K562 (cell line): Measurements from ENCODE around the gene SLC4A9. TPM values are rescaled to one million over a fixed set of nuclear protein-coding genes. Genes with fewer than 3 reads are reported as not detected.

Source experiments
- ARHGAP35 ChIP-seq: fragments of 450-650 bp; IDR thresholded peaks from 2 replicates; pipeline ENCODE4 v1.6.1; 2018; ENCODE audit not compliant: partially characterized antibody
- C11orf30 ChIP-seq: fragments of 450-650 bp; IDR thresholded peaks from 2 replicates; pipeline ENCODE4 v1.6.1; 2016; ENCODE audit warnings: low read depth, mild to moderate bottlenecking
- CEBPG ChIP-seq, 3 experiments: fragments of 200-800 bp in 1 of 3; sonication (Bioruptor generic) in 1 of 3; sonication (generic) in 1 of 3; formaldehyde crosslinking in 1 of 3; IDR thresholded peaks in 2 of 3; conservative IDR thresholded peaks in 1 of 3; 2 replicates each; pipeline versions ENCODE4 v1.6.1 to v1.8.0; 2016 to 2022; ENCODE audit warnings: missing compliant biosample characterization in 2 of 3, missing genetic modification characterization in 2 of 3, mild to moderate bottlenecking in 1 of 3, missing genetic modification reagents in 1 of 3
- ELF1 ChIP-seq: fragments of 200-800 bp; sonication (Bioruptor generic); IDR thresholded peaks from 2 replicates; pipeline ENCODE4 v1.6.1; 2016; ENCODE audit warnings: missing genetic modification characterization, missing compliant biosample characterization
- KAT8 ChIP-seq: fragments of 450-650 bp; IDR thresholded peaks from 2 replicates; pipeline ENCODE4 v1.6.1; 2016; ENCODE audit warnings: low read depth, mild to moderate bottlenecking
- NFIC ChIP-seq: fragments of 450-650 bp; IDR thresholded peaks from 2 replicates; pipeline ENCODE4 v1.6.1; 2017; ENCODE audit warnings: mild to moderate bottlenecking, inconsistent platforms
- POLR3G ChIP-seq: IDR thresholded peaks from 2 replicates; pipeline ENCODE4 v1.6.1; 2011; ENCODE audit not compliant: insufficient read length, insufficient replicate concordance; ENCODE audit errors: extremely low read depth
- RREB1 ChIP-seq: fragments of 250-450 bp; sonication (Bioruptor Pico); IDR thresholded peaks from 2 replicates; pipeline ENCODE4 v1.4.0; 2020
- ZBTB9 ChIP-seq: fragments of 450-650 bp; formaldehyde crosslinking; IDR thresholded peaks from 2 replicates; pipeline ENCODE4 v1.4.0; 2020; ENCODE audit warnings: mild to moderate bottlenecking, moderate library complexity
- ZFP36 ChIP-seq: fragments of 150-350 bp; IDR thresholded peaks from 2 replicates; pipeline ENCODE4 v1.6.1; 2018; ENCODE audit warnings: low read length, low read depth; ENCODE audit not compliant: partially characterized antibody
- ZFX ChIP-seq: sonication (generic); formaldehyde crosslinking; IDR thresholded peaks from 2 replicates; pipeline ENCODE4 v1.8.0; 2022; ENCODE audit warnings: mild to moderate bottlenecking, missing genetic modification reagents, moderate library complexity
- polyA plus RNA-seq, 8 experiments: library from polyadenylated mRNA; depleted of rRNA in 4 of 8; stranded (reverse) in 5 of 8; unstranded in 3 of 8; fragments of >200 nt; fragmentation: Nextera tagmentation in 2 of 8; fragmentation: Illumina TruSeq in 1 of 8; extraction: Ambion mirVana in 2 of 8; extraction: Trizol in 1 of 8; gene quantifications; 2 replicates each; pipeline versions ENCODE4 v1.2.1 to v1.2.3, GENCODE V29; 2011 to 2014; ENCODE audit warnings: inconsistent platforms in 1 of 8, missing spikeins in 1 of 8
- total RNA-seq, 7 experiments: library from RNA; depleted of rRNA in 6 of 7; stranded (reverse); fragments of >200 nt in 6 of 7; fragmentation: Illumina TruSeq in 2 of 7; extraction: Trizol in 2 of 7; gene quantifications; 2 replicates each; pipeline versions ENCODE4 v1.2.1 to v1.2.3, GENCODE V29; 2011 to 2021; ENCODE audit warnings: low replicate concordance in 1 of 7
- TF ChIP-seq, protein P1 (sequence below): fragments of 250-450 bp; sonication (Bioruptor Pico); IDR thresholded peaks from 2 replicates; pipeline ENCODE4 v1.4.0; 2020; ENCODE audit warnings: borderline replicate concordance
- TF ChIP-seq, protein P2 (sequence below): fragments of 250-450 bp; sonication (Bioruptor Pico); IDR thresholded peaks from 2 replicates; pipeline ENCODE4 v1.8.0; 2021; ENCODE audit warnings: borderline replicate concordance, mild to moderate bottlenecking, moderate library complexity; ENCODE audit not compliant: poor library complexity, severe bottlenecking
- TF ChIP-seq, protein P3 (sequence below): fragments of 250-450 bp; sonication (Bioruptor Pico); IDR thresholded peaks from 2 replicates; pipeline ENCODE4 v1.4.0; 2020; ENCODE audit warnings: mild to moderate bottlenecking

The SLC4A9 gene
- total and polyA plus RNA-seq, 9 of the 15 experiments (the other 6 are each of a cell fraction or from before 2014, with no cell fraction given): 0.05 to 0.13 TPM; not detected in 7

DNA sequence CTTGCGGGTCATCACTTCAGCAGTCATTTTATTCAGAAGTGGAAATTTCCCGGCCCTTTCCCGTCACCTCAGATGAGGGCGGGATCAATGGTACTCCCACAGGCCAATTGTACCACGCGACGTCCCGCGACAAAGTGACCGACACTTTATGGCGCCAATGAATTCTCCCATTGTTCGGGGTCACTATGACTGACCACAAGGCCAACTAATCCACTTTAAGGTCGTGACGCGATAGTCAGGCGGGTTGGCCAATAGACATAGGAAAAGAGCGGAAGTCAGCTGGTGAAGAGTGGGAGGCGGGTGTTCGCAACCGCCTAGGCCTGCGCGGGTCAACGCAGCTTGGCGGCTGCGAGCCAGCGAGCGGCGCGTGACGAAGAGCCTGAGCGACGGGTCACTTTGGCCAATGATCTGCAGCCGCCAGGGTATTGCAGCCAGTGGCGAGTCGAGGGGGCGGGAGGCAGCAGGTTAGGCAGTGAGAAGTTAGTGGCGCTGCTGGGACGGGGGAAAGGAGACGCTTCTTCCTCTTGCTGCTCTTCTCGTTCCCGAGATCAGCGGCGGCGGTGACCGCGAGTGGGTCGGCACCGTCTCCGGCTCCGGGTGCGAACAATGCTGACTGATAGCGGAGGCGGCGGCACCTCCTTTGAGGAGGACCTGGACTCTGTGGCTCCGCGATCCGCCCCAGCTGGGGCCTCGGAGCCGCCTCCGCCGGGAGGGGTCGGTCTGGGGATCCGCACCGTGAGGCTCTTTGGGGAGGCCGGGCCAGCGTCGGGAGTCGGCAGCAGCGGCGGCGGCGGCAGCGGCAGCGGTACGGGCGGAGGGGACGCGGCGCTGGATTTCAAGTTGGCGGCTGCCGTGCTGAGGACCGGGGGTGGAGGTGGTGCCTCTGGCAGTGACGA lies 41.6 kb downstream of the SLC4A9 start, which contains the start of gene ANKHD1 (continued):
- TF ChIP-seq ZFX (CRISPR knock-in tag) (peak; percentile 76), C11orf30 (peak; percentile 73), CEBPG (CRISPR knock-in tag; IDR thresholded peaks at IDR 0.05) (peak; percentile 71; the same call in 1 of the 2 replicates), CEBPG (tag; conservative IDR thresholded peaks at IDR 0.05 in 1 of 2, IDR thresholded peaks at IDR 0.05 in 1 of 2) (peak in 1 of 2 experiments; percentile 9; a peak in 1 of 4 replicates), ZFP36 (no peak), NFIC (peak; percentile 90), ZBTB9 (peak; percentile 80; the same call in 1 of the 2 replicates), POLR3G (no peak), ARHGAP35 (no peak), RREB1 (CRISPR knock-in tag) (peak; percentile 89), ELF1 (peak; percentile 87), KAT8 (no peak)
- TF ChIP-seq, protein P1, sequence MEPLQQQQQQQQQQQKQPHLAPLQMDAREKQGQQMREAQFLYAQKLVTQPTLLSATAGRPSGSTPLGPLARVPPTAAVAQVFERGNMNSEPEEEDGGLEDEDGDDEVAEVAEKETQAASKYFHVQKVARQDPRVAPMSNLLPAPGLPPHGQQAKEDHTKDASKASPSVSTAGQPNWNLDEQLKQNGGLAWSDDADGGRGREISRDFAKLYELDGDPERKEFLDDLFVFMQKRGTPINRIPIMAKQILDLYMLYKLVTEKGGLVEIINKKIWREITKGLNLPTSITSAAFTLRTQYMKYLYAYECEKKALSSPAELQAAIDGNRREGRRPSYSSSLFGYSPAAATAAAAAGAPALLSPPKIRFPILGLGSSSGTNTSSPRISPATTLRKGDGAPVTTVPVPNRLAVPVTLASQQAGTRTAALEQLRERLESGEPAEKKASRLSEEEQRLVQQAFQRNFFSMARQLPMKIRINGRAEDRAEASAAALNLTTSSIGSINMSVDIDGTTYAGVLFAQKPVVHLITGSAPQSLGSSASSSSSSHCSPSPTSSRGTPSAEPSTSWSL (CRISPR knock-in tag): no peak
- TF ChIP-seq, protein P2, sequence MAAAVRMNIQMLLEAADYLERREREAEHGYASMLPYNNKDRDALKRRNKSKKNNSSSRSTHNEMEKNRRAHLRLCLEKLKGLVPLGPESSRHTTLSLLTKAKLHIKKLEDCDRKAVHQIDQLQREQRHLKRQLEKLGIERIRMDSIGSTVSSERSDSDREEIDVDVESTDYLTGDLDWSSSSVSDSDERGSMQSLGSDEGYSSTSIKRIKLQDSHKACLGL: no peak
- TF ChIP-seq, protein P3, sequence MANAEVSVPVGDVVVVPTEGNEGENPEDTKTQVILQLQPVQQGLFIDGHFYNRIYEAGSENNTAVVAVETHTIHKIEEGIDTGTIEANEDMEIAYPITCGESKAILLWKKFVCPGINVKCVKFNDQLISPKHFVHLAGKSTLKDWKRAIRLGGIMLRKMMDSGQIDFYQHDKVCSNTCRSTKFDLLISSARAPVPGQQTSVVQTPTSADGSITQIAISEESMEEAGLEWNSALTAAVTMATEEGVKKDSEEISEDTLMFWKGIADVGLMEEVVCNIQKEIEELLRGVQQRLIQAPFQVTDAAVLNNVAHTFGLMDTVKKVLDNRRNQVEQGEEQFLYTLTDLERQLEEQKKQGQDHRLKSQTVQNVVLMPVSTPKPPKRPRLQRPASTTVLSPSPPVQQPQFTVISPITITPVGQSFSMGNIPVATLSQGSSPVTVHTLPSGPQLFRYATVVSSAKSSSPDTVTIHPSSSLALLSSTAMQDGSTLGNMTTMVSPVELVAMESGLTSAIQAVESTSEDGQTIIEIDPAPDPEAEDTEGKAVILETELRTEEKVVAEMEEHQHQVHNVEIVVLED (CRISPR knock-in tag): peak; percentile 78
